Heart left ventricle (tissue), 16 donors: Measurements from ENCODE around the gene ACOT6. TPM values are rescaled to one million over a fixed set of nuclear protein-coding genes. Genes with fewer than 3 reads are reported as not detected.
"Not testable (repeated sequence)": the region's sequence is repeated elsewhere in the genome, so short reads cannot be mapped to it uniquely, and the experiment has no call there.

Experiments used
- ATAC-seq, 4 donors: fragments of 200-7000 bp; cut with Tn5 transposase; one replicate each; pipeline ENCODE4 v1.9.1; 2020 to 2022; ENCODE audit warnings: moderate library complexity in 4 of 4, mild to moderate bottlenecking in 3 of 4, moderate number of reproducible peaks in 1 of 4
- DNase-seq, 5 donors: peaks; one replicate each; pipeline ENCODE4 v3.0.0-alpha.2; 2020
- H3K27ac ChIP-seq, 12 donors: fragments of 200-600 bp; sonication (generic) in 4 of 12; one replicate each; pipeline versions ENCODE4 v1.5.0 to v1.8.0; 2016 to 2022; ENCODE audit warnings: mild to moderate bottlenecking in 2 of 12
- H3K27me3 ChIP-seq, 9 donors: fragments of 200-600 bp; sonication (generic) in 2 of 9; one replicate each; pipeline versions ENCODE4 v1.5.1 to v1.8.0; 2016 to 2022; ENCODE audit warnings: mild to moderate bottlenecking in 3 of 9
- H3K36me3 ChIP-seq, 9 donors: fragments of 200-600 bp; sonication (generic) in 2 of 9; one replicate each; pipeline versions ENCODE4 v1.5.0 to v1.8.0; 2018 to 2022; ENCODE audit warnings: mild to moderate bottlenecking in 2 of 9
- H3K4me1 ChIP-seq, 12 donors: fragments of 200-600 bp; sonication (generic) in 4 of 12; one replicate each; pipeline versions ENCODE4 v1.5.0 to v1.8.0; 2016 to 2022; ENCODE audit warnings: mild to moderate bottlenecking in 3 of 12
- H3K4me3 ChIP-seq, 12 donors: fragments of 200-600 bp; sonication (generic) in 4 of 12; one replicate each; pipeline versions ENCODE4 v1.5.0 to v1.8.0; 2017 to 2022; ENCODE audit warnings: mild to moderate bottlenecking in 9 of 12, moderate library complexity in 4 of 12
- H3K9me3 ChIP-seq, 12 donors: fragments of 200-600 bp; sonication (generic) in 4 of 12; one replicate each; pipeline versions ENCODE4 v1.5.0 to v1.8.0; 2016 to 2022; ENCODE audit warnings: mild to moderate bottlenecking in 1 of 12
- POLR2A ChIP-seq, 2 donors: fragments of 450-650 bp; IDR thresholded peaks; one replicate each; pipeline ENCODE4 v1.6.1; 2017; ENCODE audit warnings: antibody characterized with exemption in 2 of 2, mild to moderate bottlenecking in 2 of 2, moderate library complexity in 2 of 2
- WGBS, 4 donors: extraction: QIAGEN DNeasy Blood & Tissue Kit in 2 of 4; methylation state at CpG; one replicate each; pipeline versions ENCODE4 v1.1.5 to v1.1.7; 2013 to 2018; 5-methylcytosine and 5-hydroxymethylcytosine counted together
- intact Hi-C, 10 donors: fragments of 100-400 bp; cut with DNase I; formaldehyde crosslinking; loops; one replicate each; pipeline versions ENCODE4 v1.11.1 to v1.14.2; 2022
- polyA plus RNA-seq, 2 donors: library from polyadenylated mRNA; stranded (reverse); fragments of 200-250 nt; gene quantifications; one replicate each; pipeline ENCODE4 v1.2.3, GENCODE V29; 2013
- total RNA-seq, 9 donors: library from RNA; depleted of rRNA in 2 of 9; stranded (reverse); fragments of >200 nt in 2 of 9; fragmentation: NEBNext Ultra II Directional in 3 of 9; extraction: Animal tissue kit (Norgen Biotek cat#: 25700) in 3 of 9; gene quantifications; one replicate each; pipeline versions ENCODE4 v1.1.0 to v1.2.4, GENCODE V29; 2016 to 2023
- TF ChIP-seq, protein P1 (sequence below), 12 donors: fragments of 200-600 bp; sonication (generic) in 4 of 12; IDR thresholded peaks; one replicate each; pipeline versions ENCODE4 v1.5.0 to v1.8.0; 2018 to 2022; ENCODE audit warnings: antibody characterized with exemption in 12 of 12, mild to moderate bottlenecking in 5 of 12
- donor health status: ischemic (EF 13 %, LVEDD 7.1; RV severe dilation, severe dysfunction).
- donor health status: healthy with polysubstance abuse.
- donor health status: DM: no; HTN: yes; CAD: no.
- donor health status: DM: no; HTN: no; CAD: no.
- donor health status: ischemic (EF 25% LVEDD 6.9; RV normal size, moderate dysfunction).
- donor health status: ischemic (EF 25% LVEDD 5.7; RV mildly dilated, moderate dysfunction).
- donor health status: healthy.
- donor health status: DM: yes; HTN: yes; CAD: no.
- donor health status: ischemic (EF 35%, LVEDD 5.7; RV mildly dilated, moderate dysfunction).
- donor health status: nonischemic (EF 11% LVEDD 7.7; RV severe dilation, severe dysfunction).
- donor health status: DM: yes; HTN: yes; CAD: no.
- donor health status: PGD.
- donor health status: ischemic (EF 29% LVEDD 5.4; RV normal size, mild dysfunction).
- donor health status: nonischemic (EF 23%, LVEDD 6.1; RV moderate dilation, normal function).

ACOT6 gene
- total and polyA plus RNA-seq, 11 donors: 0.36 TPM; not detected in 10

DNA sequence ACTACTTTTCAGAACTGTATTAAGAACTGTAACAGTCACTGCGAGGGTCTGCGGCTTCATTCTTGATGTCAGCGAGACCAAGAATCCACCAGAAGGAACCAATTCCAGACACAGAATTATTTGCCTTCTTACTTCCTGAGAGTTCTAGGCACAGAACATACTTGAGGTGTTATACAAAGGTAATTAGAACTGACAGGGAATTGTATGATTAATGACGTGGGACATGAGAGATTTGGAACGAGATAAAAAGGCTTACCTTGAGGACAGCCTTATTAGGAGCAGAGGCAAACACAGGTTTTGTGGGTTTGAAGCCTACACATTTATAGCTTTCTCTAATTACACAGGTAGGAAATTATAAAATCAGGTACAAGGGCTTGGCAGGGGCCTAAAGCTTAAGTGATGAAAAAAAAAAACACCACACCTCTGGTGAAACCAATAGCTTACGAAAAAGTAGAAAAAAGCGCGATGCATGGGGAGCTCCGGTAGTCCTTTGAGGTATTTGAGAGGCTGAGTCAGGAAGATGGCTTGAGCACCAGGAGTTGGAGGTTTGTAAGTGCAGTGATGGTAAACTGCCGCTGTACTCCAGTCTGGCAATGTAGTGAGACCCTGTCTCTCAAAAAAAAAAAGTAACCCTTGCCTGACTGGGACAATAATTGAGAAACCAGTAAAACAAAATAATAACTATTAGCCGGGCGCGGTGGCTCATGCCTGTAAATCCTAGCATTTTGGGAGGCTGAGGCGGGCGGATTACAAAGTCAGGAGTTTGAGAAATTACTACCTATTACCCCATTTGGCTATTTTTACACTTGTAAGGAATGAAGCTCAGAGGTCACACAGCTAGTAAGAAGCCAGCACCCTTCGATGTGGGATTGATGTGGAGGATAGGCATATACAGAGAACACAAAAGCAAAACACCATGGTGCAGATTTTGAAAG lies 44.1 kb upstream of the ACOT6 start:
- peak overlapping the region; percentile 81 to 97 (median 93) for H3K27ac ChIP-seq
- no peaks in the 10 kb centered on the region for H3K27me3 ChIP-seq
- intact Hi-C loops: loop anchor here in 5 of 10 donors (5.0 to 10.0 kb wide), 3 partner anchors 53 to 76 kb away; partner anchors contain the start of gene RIOX1 (in 1 of the 5)
- 73 to 76% (median 75%) methylated on average over 16 of the region's 16 CpGs for WGBS, 4 donors
- H3K9me3 ChIP-seq: no peaks in the 10 kb centered on the region
- H3K4me1 ChIP-seq: peaks cover 0 to 43% (median 25%) of the 10 kb centered on the region in 12 donors
- H3K36me3 ChIP-seq: peaks cover 0 to 4% (median under 1%) of the 10 kb centered on the region in 9 donors
- DNase-seq (no peak), ATAC-seq (no peak)
- TF ChIP-seq, protein P1, sequence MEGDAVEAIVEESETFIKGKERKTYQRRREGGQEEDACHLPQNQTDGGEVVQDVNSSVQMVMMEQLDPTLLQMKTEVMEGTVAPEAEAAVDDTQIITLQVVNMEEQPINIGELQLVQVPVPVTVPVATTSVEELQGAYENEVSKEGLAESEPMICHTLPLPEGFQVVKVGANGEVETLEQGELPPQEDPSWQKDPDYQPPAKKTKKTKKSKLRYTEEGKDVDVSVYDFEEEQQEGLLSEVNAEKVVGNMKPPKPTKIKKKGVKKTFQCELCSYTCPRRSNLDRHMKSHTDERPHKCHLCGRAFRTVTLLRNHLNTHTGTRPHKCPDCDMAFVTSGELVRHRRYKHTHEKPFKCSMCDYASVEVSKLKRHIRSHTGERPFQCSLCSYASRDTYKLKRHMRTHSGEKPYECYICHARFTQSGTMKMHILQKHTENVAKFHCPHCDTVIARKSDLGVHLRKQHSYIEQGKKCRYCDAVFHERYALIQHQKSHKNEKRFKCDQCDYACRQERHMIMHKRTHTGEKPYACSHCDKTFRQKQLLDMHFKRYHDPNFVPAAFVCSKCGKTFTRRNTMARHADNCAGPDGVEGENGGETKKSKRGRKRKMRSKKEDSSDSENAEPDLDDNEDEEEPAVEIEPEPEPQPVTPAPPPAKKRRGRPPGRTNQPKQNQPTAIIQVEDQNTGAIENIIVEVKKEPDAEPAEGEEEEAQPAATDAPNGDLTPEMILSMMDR (IDR thresholded peaks at IDR 0.05): no peak
- TF ChIP-seq POLR2A (IDR thresholded peaks at IDR 0.05): no peak
- peak overlapping the region; percentile 55 to 94 (median 78) for H3K4me3 ChIP-seq

DNA sequence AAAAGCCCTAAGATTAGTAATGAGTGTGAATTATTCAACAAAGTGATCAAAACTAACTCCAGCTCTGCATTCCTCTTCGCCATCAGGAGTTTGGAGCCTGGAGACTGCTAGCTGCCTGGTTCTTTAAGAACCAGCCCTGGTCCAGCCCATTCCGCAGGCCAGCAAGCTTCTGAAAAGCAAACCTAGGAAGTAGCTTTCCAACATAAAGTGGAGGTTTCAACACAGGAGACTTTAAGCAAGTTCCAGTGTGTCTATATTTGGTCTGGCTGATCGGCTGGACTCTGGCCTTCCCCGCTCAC lies 43.5 kb upstream of the ACOT6 start:
- not testable (repeated sequence) for H3K9me3 ChIP-seq, H3K27me3 ChIP-seq, DNase-seq, H3K36me3 ChIP-seq, ATAC-seq
- H3K27ac ChIP-seq: peak overlapping the region; percentile 81 to 97 (median 93)
- WGBS, 4 donors: 10 to 17% (median 10%) methylated on average over 4 of the region's 4 CpGs
- intact Hi-C loops: loop anchor here in 5 of 10 donors (5.0 to 10.0 kb wide), 3 partner anchors 54 to 77 kb away; partner anchors contain the start of gene RIOX1 (in 1 of the 5)
- H3K4me1 ChIP-seq: peaks cover 0 to 43% (median 25%) of the 10 kb centered on the region in 12 donors
- peak overlapping the region; percentile 55 to 94 (median 78) for H3K4me3 ChIP-seq

GRCh38 chr14:73569185-73569958 lies 42.9 kb upstream of the ACOT6 start, which contains the start of gene ACOT2:
Gene ACOT2 (plus strand): TSS chr14:73569213. CDS start chr14:73569241, 28 bp downstream.
- not testable (repeated sequence) for H3K9me3 ChIP-seq, H3K27me3 ChIP-seq
- Histone ChIP-seq H3K27ac (peak within 1 kb of the TSS; percentile 81 to 97 (median 93)), H3K4me1 (peaks cover 0 to 43% (median 25%) of the 10 kb centered on the region in 12 donors), H3K4me3 (peak within 1 kb of the TSS; percentile 55 to 94 (median 78)), H3K36me3 (peaks cover 0 to 14% (median 12%) of the 10 kb centered on the region in 9 donors)
- 0 to 1% (median 0%) methylated on average over 33 to 83 of the region's 83 CpGs for WGBS, 4 donors
- TF ChIP-seq, protein P1 (IDR thresholded peaks at IDR 0.05): peak in 2 of 12 donors; percentile 8 to 20
- TF ChIP-seq POLR2A (IDR thresholded peaks at IDR 0.05): peak in 1 of 2 donors; percentile 26
- DNase-seq: peak; percentile 83 to 91 (median 87)
- peak; percentile 90 to 93 (median 91) for ATAC-seq
- intact Hi-C loops: loop anchor here in 5 of 10 donors (5.0 to 10.0 kb wide), 3 partner anchors 55 to 77 kb away; partner anchors contain the start of gene RIOX1 (in 1 of the 5)

GRCh38 chr14:73570913-73571312 lies 41.4 kb upstream of the ACOT6 start:
- Histone ChIP-seq H3K36me3 (peaks cover 0 to 23% (median 18%) of the 10 kb centered on the region in 9 donors), H3K27ac (peak overlapping the region in 1 of 12 donors; percentile 91), H3K4me1 (peaks cover 0 to 43% (median 25%) of the 10 kb centered on the region in 12 donors), H3K4me3 (peak overlapping the region in 6 of 12 donors; percentile 73 to 87 (median 81))
- DNase-seq: peak in 4 of 5 donors; percentile 42 to 79 (median 64)
- intact Hi-C loops: loop anchor here in 3 of 10 donors (5.0 to 10.0 kb wide), 3 partner anchors 34 to 64 kb away; partner anchors contain the start of gene ACOT1 (in 2 of the 3)
- 22 to 48% (median 33%) methylated on average over 7 to 8 of the region's 8 CpGs for WGBS, 4 donors
- TF ChIP-seq, protein P1 (IDR thresholded peaks at IDR 0.05): peak; percentile 51 to 74 (median 63)
- peak; percentile 71 to 82 (median 74) for ATAC-seq
- H3K27me3 ChIP-seq, H3K9me3 ChIP-seq: not testable (repeated sequence)

- not testable (repeated sequence) for H3K9me3 ChIP-seq, ATAC-seq, H3K4me3 ChIP-seq, H3K27me3 ChIP-seq, H3K27ac ChIP-seq, DNase-seq
- H3K4me1 ChIP-seq: peaks cover 0 to 24% (median 15%) of the 10 kb centered on the region in 12 donors
- intact Hi-C loops: loop anchor here in 3 of 10 donors (5.0 to 10.0 kb wide), 3 partner anchors 36 to 66 kb away; partner anchors contain the start of gene ACOT1 (in 2 of the 3)
- H3K36me3 ChIP-seq: peaks cover 0 to 38% (median 20%) of the 10 kb centered on the region in 9 donors
- WGBS, 4 donors: 72 to 87% (median 78%) methylated on average over 5 of the region's 5 CpGs
Measured at GRCh38 chr14:73573034-73573433, 39.3 kb upstream of the ACOT6 start.

DNA sequence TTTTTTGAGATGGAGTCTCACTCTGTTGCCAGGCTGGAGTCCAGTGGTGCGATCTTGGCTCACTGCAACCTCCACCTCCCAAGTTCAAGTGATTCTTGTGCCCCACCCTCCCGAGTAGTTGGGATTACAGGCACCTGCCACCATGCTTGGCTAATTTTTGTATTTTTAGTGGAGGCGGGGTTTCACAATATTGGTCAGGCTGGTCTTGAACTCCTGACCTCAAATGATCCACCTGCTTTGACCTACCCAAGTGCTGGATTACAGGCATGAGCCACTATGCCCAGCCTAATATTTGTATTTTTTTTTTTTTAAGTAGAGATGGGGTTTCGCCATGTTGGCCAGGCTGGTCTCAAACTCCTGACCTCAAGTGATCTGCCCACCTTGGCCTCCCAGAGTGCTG lies 38.6 kb upstream of the ACOT6 start:
- H3K4me3 ChIP-seq, DNase-seq, H3K9me3 ChIP-seq, H3K27me3 ChIP-seq, ATAC-seq, H3K27ac ChIP-seq: not testable (repeated sequence)
- intact Hi-C loops: loop anchor here in 3 of 10 donors (5.0 to 10.0 kb wide), 3 partner anchors 36 to 66 kb away; partner anchors contain the start of gene ACOT1 (in 2 of the 3)
- Histone ChIP-seq H3K36me3 (peaks cover 0 to 45% (median 24%) of the 10 kb centered on the region in 9 donors), H3K4me1 (peaks cover 0 to 17% (median 8%) of the 10 kb centered on the region in 12 donors)
- 96 to 98% (median 98%) methylated on average over 4 of the region's 4 CpGs for WGBS, 4 donors
